ENCODE results near the gene TGFB1. TPM values are rescaled to one million over a fixed set of nuclear protein-coding genes. Genes with fewer than 3 reads are reported as not detected.
"Not testable (repeated sequence)": the region's sequence is repeated elsewhere in the genome, so short reads cannot be mapped to it uniquely, and the experiment has no call there.

TGFB1 gene
- total and polyA plus RNA-seq, 7 experiments from 2014 or later: 31.4 to 322 (median 97.4) TPM

GRCh38 chr19:41352609-41353465 lies 885 bp downstream of the TGFB1 start:
- Mint-ChIP-seq H3K36me3 (peaks cover 4 to 39% (median 9%) of the 10 kb centered on the region in 5 donors), H3K9me3 (peaks cover 0 to 6% (median 0%) of the 10 kb centered on the region in 11 donors), H3K27ac (peak overlapping the region; percentile 92 to 99 (median 96)), H3K4me1 (peaks cover 53 to 70% (median 57%) of the 10 kb centered on the region in 7 donors), H3K27me3 (no peaks in the 10 kb centered on the region), H3K4me3 (peak overlapping the region; percentile 92 to 100 (median 98))
- CTCF ChIA-PET: interaction anchor here (0.8 to 3.4 kb wide), 16 partner anchors 11 to 575 kb away, joined by 3 to 39 read pairs (median 4); partner anchors contain the start of genes B9D2, DMAC2, HNRNPUL1 and RAB4B
- DNase-seq: peak; percentile 66 to 85 (median 72)
- intact Hi-C loops (cut with micrococcal nuclease): loop anchor here (1.0 to 10.0 kb wide), 10 partner anchors 45 to 1521 kb away; partner anchors contain the start of genes SERTAD3 (in 2 of the 2), DYRK1B (in 1 of the 2), MIA (in 1 of the 2) and RAB4B (in 1 of the 2)
- ATAC-seq: peak; percentile 14
- Histone ChIP-seq H3K27me3 (ENCODE audit: control insufficient read depth in 2 of 2, insufficient read depth in 2 of 2, low read length in 2 of 2) (no peaks in the 10 kb centered on the region), H3K27ac (ENCODE audit: low read depth, low read length) (peak overlapping the region; percentile 96), H3K4me3 (ENCODE audit: low read length) (peak overlapping the region; percentile 94), H3K4me1 (ENCODE audit: control insufficient read depth in 2 of 2, insufficient read depth in 2 of 2, low read length in 2 of 2) (peaks cover 42 to 68% of the 10 kb centered on the region in 2 donors), H3K36me3 (ENCODE audit: control insufficient read depth in 2 of 3, insufficient read depth in 3 of 3, low read length in 3 of 3) (peaks cover 4 to 26% (median 4%) of the 10 kb centered on the region in 3 experiments), H3K9me3 (ENCODE audit: control insufficient read depth in 2 of 3, low read length in 3 of 3) (no peaks in the 10 kb centered on the region)
- POLR2A ChIA-PET: interaction anchor here (0.5 to 9.2 kb wide), 21 partner anchors 11 to 216 kb away, joined by 3 to 127 read pairs (median 4); partner anchors contain the start of genes B9D2, BCKDHA, CCDC97 and DMAC2

GRCh38 chr19:41352279-41352608 lies 1.5 kb downstream of the TGFB1 start:
- intact Hi-C loops (cut with micrococcal nuclease): loop anchor here (1.0 to 10.0 kb wide), 9 partner anchors 44 to 1520 kb away; partner anchors contain the start of genes SERTAD3 (in 2 of the 2), DYRK1B (in 1 of the 2), MIA (in 1 of the 2) and RAB4B (in 1 of the 2)
- POLR2A ChIA-PET: interaction anchor here (0.8 to 9.2 kb wide), 21 partner anchors 10 to 217 kb away, joined by 3 to 127 read pairs (median 4); partner anchors contain the start of genes B9D2, BCKDHA, CCDC97 and DMAC2

GRCh38 chr19:41351339-41352245 lies 2.1 kb downstream of the TGFB1 start:
- ATAC-seq (peak; percentile 66), DNase-seq (peak; percentile 70 to 87 (median 84))
- Histone ChIP-seq H3K4me1 (ENCODE audit: control insufficient read depth in 2 of 2, insufficient read depth in 2 of 2, low read length in 2 of 2) (peaks cover 38 to 58% of the 10 kb centered on the region in 2 donors), H3K9me3 (ENCODE audit: control insufficient read depth in 2 of 3, low read length in 3 of 3) (no peaks in the 10 kb centered on the region), H3K27ac (ENCODE audit: low read depth, low read length) (peak overlapping the region; percentile 96), H3K4me3 (ENCODE audit: low read length) (peak overlapping the region; percentile 94), H3K36me3 (ENCODE audit: control insufficient read depth in 2 of 3, insufficient read depth in 3 of 3, low read length in 3 of 3) (peaks cover 6 to 36% (median 10%) of the 10 kb centered on the region in 3 experiments), H3K27me3 (ENCODE audit: control insufficient read depth in 2 of 2, insufficient read depth in 2 of 2, low read length in 2 of 2) (no peaks in the 10 kb centered on the region)
- Mint-ChIP-seq H3K4me1 (peaks cover 41 to 61% (median 49%) of the 10 kb centered on the region in 7 donors), H3K27ac (peak overlapping the region; percentile 92 to 98 (median 96)), H3K4me3 (peak overlapping the region; percentile 92 to 100 (median 98)), H3K27me3 (no peaks in the 10 kb centered on the region), H3K9me3 (peaks cover 0 to 6% (median 0%) of the 10 kb centered on the region in 11 donors), H3K36me3 (peaks cover 4 to 37% (median 10%) of the 10 kb centered on the region in 5 donors)
- intact Hi-C loops (cut with micrococcal nuclease): loop anchor here (1.0 to 10.0 kb wide), 14 partner anchors 9 to 1519 kb away; partner anchors contain the start of genes B9D2 (in 2 of the 2), SERTAD3 (in 2 of the 2), ACTMAP (in 1 of the 2) and DYRK1B (in 1 of the 2)
- CTCF ChIA-PET: interaction anchor here (0.6 to 3.4 kb wide), 19 partner anchors 9 to 573 kb away, joined by 3 to 39 read pairs (median 4); partner anchors contain the start of genes B9D2, HNRNPUL1 and RAB4B
- POLR2A ChIA-PET: interaction anchor here (0.7 to 9.2 kb wide), 20 partner anchors 9 to 221 kb away, joined by 3 to 127 read pairs (median 5); partner anchors contain the start of genes B9D2, CCDC97, DMAC2 and HNRNPUL1

More at GRCh38 chr19:41352279-41352608, 1.5 kb downstream of the TGFB1 start:
- CTCF ChIA-PET: interaction anchor here (0.6 to 3.4 kb wide), 17 partner anchors 9 to 574 kb away, joined by 3 to 39 read pairs (median 4); partner anchors contain the start of genes B9D2, HNRNPUL1 and RAB4B
- Mint-ChIP-seq H3K27ac (peak overlapping the region; percentile 92 to 98 (median 94)), H3K36me3 (peaks cover 4 to 39% (median 9%) of the 10 kb centered on the region in 5 donors), H3K4me1 (peaks cover 47 to 64% (median 52%) of the 10 kb centered on the region in 7 donors), H3K27me3 (no peaks in the 10 kb centered on the region), H3K4me3 (peak overlapping the region; percentile 92 to 100 (median 98)), H3K9me3 (peaks cover 0 to 6% (median 0%) of the 10 kb centered on the region in 11 donors)
- H3K36me3 ChIP-seq (ENCODE audit: control insufficient read depth in 2 of 3, insufficient read depth in 3 of 3, low read length in 3 of 3): peaks cover 5 to 30% (median 9%) of the 10 kb centered on the region in 3 experiments
- H3K27ac ChIP-seq (ENCODE audit: low read depth, low read length): peak overlapping the region; percentile 96
- peak overlapping the region; percentile 94 for H3K4me3 ChIP-seq (ENCODE audit: low read length)
- peaks cover 44 to 64% of the 10 kb centered on the region in 2 donors for H3K4me1 ChIP-seq (ENCODE audit: control insufficient read depth in 2 of 2, insufficient read depth in 2 of 2, low read length in 2 of 2)
- no peaks in the 10 kb centered on the region for H3K9me3 ChIP-seq (ENCODE audit: control insufficient read depth in 2 of 3, low read length in 3 of 3)
- DNase-seq: no peak
- no peaks in the 10 kb centered on the region for H3K27me3 ChIP-seq (ENCODE audit: control insufficient read depth in 2 of 2, insufficient read depth in 2 of 2, low read length in 2 of 2)
- ATAC-seq: no peak

DNA sequence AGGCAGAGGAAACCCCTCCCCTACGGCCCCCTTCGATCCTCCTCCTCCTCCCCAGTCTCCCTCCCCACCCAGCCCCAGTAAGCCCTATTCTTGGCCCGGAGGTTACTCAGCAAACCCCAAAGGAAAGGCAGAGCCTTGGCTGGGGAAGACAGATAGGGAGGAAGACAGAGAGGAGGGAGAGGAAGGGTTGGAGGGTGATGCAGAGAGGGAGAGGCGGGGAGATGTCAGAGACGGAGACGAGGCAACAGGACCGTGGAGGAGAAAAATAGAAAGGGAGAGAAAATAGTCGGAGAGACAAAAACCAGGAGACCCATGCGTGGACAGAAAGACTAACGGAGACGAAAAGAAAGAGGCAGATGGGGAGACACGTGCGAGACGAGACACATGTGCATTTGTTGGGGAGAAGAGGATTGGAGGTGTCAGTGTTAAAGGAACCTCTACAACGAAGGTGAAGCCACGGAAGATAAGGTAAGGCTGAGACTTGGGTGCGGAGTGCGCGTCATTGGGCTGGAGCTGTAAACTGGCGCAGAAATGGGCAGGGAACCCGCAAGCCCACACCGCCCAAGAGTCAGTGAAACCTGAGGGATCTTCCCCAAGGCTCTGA lies 2.9 kb downstream of the TGFB1 start:
- Histone ChIP-seq H3K4me3 (ENCODE audit: low read length) (peak overlapping the region; percentile 94), H3K9me3 (ENCODE audit: control insufficient read depth in 2 of 3, low read length in 3 of 3) (no peaks in the 10 kb centered on the region), H3K27me3 (ENCODE audit: control insufficient read depth in 2 of 2, insufficient read depth in 2 of 2, low read length in 2 of 2) (no peaks in the 10 kb centered on the region), H3K36me3 (ENCODE audit: control insufficient read depth in 2 of 3, insufficient read depth in 3 of 3, low read length in 3 of 3) (peaks cover 10 to 44% (median 18%) of the 10 kb centered on the region in 3 experiments), H3K27ac (ENCODE audit: low read depth, low read length) (peak overlapping the region; percentile 96), H3K4me1 (ENCODE audit: control insufficient read depth in 2 of 2, insufficient read depth in 2 of 2, low read length in 2 of 2) (peaks cover 35 to 50% of the 10 kb centered on the region in 2 donors)
- H3K4me3 Mint-ChIP-seq: peak overlapping the region; percentile 92 to 100 (median 98)
- H3K4me1 Mint-ChIP-seq: peaks cover 39 to 58% (median 45%) of the 10 kb centered on the region in 7 donors
- ATAC-seq (no peak), DNase-seq (no peak)
- intact Hi-C loops (cut with micrococcal nuclease): loop anchor here (1.0 to 10.0 kb wide), 13 partner anchors 9 to 1519 kb away; partner anchors contain the start of genes B9D2 (in 2 of the 2), SERTAD3 (in 2 of the 2), ACTMAP (in 1 of the 2) and DYRK1B (in 1 of the 2)
- ChIA-PET CTCF (interaction anchor here (0.6 to 3.4 kb wide), 13 partner anchors 8 to 573 kb away, joined by 3 to 39 read pairs (median 4); partner anchors contain the start of genes B9D2 and RAB4B), POLR2A (interaction anchor here (0.7 to 9.2 kb wide), 11 partner anchors 9 to 222 kb away, joined by 3 to 127 read pairs (median 6); partner anchors contain the start of genes B9D2, CCDC97, DMAC2 and HNRNPUL1)
- H3K9me3 Mint-ChIP-seq: peaks cover 0 to 6% (median 0%) of the 10 kb centered on the region in 11 donors
- peak overlapping the region; percentile 92 to 98 (median 95) for H3K27ac Mint-ChIP-seq
- peaks cover 4 to 41% (median 14%) of the 10 kb centered on the region in 5 donors for H3K36me3 Mint-ChIP-seq
- H3K27me3 Mint-ChIP-seq: no peaks in the 10 kb centered on the region

DNA sequence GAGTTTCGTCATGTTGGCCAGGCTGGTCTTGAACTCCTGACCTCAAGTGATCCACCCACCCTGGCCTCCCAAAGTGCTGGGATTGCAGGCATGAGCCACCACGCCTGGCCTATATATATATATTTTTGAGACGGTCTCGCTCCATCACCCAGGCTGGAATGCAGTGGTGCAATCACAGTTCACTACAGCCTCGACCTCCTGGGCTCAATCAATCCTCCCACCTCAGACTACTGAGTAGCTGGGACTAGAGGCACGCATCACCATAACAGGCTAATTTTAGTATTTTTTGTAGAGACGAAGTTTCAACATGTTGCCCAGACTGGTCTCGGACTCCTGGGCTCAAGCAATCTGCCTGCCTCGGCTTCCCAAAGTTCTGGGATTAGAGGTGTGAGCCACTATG lies 6.8 kb downstream of the TGFB1 start:
- H3K27me3 Mint-ChIP-seq; ATAC-seq; H3K9me3 Mint-ChIP-seq; H3K9me3 ChIP-seq (ENCODE audit: control insufficient read depth in 2 of 3, low read length in 3 of 3); H3K27me3 ChIP-seq (ENCODE audit: control insufficient read depth in 2 of 2, insufficient read depth in 2 of 2, low read length in 2 of 2); H3K27ac ChIP-seq (ENCODE audit: low read depth, low read length); intact Hi-C loops (cut with micrococcal nuclease); DNase-seq; H3K4me3 ChIP-seq (ENCODE audit: low read length): not testable (repeated sequence)
- CTCF ChIA-PET: interaction anchor here (1.3 kb wide), 1 partner anchor 10 kb away, joined by 3 read pairs; no protein-coding TSS in a partner anchor
- H3K4me1 ChIP-seq (ENCODE audit: control insufficient read depth in 2 of 2, insufficient read depth in 2 of 2, low read length in 2 of 2): peaks cover 54 to 55% of the 10 kb centered on the region in 2 donors
- POLR2A ChIA-PET: interaction anchor here (0.5 to 6.9 kb wide), 6 partner anchors 11 to 69 kb away, joined by 3 to 110 read pairs (median 6); partner anchors contain the start of gene CCDC97
- Mint-ChIP-seq H3K27ac (peak overlapping the region in 3 of 9 donors; percentile 21 to 65 (median 43)), H3K4me1 (peaks cover 38 to 72% (median 54%) of the 10 kb centered on the region in 7 donors), H3K36me3 (peaks cover 4 to 46% (median 24%) of the 10 kb centered on the region in 5 donors), H3K4me3 (peak overlapping the region in 2 of 10 donors; percentile 37 to 63)
- H3K36me3 ChIP-seq (ENCODE audit: control insufficient read depth in 2 of 3, insufficient read depth in 3 of 3, low read length in 3 of 3): peaks cover 30 to 54% (median 43%) of the 10 kb centered on the region in 3 experiments
